Stimulated activated CD4-positive, alpha-beta T cell treated with anti-CD3 and anti-CD28 coated beads, Interleukin-12 subunit alpha, Interleukin-12 subunit beta, amount 100 ng/mL, for 48 hours (primary cell): Measurements from ENCODE around the gene HNRNPA3.
"Not testable (repeated sequence)": the region's sequence is repeated elsewhere in the genome, so short reads cannot be mapped to it uniquely, and the experiment has no call there.

Experiments
- DNase-seq, 3 donors: peaks; one replicate each; pipeline ENCODE4 v3.0.0-alpha.2; 2020; ENCODE audit warnings: low read depth in 2 of 3, low spot score in 1 of 3

The HNRNPA3 gene

DNA sequence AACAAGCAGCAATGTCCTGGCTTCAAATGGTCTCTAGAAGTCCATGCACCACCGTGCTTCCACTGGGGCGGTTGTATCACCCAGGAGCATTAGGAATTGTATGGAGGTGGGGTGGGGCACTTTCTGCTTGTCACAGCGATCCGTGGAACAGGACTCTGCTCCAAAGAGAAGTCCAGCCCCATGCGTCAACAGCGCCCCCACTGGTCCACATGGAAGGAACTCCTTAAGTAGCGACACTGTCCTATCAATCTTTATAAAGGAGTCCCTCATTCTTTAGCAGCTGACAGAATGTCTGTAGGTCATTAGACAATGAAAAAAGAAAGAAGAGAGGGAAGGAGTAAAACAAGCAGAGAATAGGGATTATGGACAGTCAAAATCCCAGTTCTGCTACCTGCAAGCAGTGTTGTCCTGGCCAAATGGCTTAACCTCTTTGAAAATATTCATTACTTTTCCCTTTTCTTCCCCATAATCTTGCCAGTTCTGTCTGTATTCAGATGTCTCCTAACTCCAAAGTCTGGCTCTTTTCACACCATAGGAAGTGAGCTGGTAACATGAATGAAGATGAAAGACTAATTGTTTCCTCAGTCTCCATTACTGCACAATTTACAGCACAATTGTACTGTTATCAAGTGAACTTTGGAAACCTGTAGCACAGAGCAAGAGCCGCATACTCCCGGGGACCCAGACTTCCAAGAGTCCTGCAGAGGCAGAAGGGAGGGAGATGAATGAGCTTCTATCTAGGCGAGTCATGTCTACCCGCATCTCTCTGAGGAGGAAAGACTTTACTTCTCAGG, 42.0 kb downstream of the HNRNPA3 start:
- no peak for DNase-seq

- no peak for DNase-seq
Measured at GRCh38 chr2:177255227-177255601, 42.6 kb downstream of the HNRNPA3 start.

DNA sequence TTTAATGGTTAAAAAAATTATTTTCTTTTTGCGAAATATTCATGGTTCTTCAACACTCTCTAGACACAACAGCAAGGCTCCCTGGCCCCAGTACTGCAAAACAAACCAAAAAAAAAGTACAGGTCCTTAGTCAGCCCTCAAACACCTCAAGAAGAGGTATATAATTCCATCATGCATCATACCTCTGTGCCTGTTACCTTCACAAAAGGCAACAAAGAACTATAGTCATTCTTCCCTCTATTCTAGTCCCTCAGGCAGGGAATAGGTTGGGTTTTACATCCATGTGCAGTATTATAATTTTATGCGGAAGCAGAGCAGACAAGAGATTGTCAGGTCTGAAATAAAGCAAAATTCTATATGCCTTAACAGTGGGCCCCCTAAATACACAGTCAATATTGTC, 43.4 kb downstream of the HNRNPA3 start:
- DNase-seq, result no peak

DNA sequence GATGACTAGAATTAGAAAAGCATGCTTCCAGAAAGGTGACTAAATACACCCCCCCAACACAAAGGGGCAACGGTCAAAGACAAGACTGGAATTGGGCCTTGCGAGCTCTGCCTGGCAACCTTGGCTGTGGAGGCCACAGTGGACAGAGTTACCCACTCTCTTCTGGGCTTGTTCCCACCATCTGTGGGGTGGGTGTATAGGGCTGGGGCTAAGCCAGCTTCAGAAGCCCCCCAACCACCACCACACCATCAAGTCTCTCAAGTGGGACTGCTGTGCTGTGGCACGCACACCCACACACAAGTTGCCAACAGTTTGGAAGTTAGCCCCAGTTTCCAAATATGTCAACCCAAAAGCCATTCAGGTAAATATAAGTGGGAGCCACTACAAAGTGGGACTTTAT, 44.1 kb downstream of the HNRNPA3 start:
- no peak for DNase-seq

- no peak for DNase-seq
Measured at GRCh38 chr2:177257471-177257870, 44.9 kb downstream of the HNRNPA3 start.

GRCh38 chr2:177258059-177258458, 45.5 kb downstream of the HNRNPA3 start:
- DNase-seq, result no peak

DNA sequence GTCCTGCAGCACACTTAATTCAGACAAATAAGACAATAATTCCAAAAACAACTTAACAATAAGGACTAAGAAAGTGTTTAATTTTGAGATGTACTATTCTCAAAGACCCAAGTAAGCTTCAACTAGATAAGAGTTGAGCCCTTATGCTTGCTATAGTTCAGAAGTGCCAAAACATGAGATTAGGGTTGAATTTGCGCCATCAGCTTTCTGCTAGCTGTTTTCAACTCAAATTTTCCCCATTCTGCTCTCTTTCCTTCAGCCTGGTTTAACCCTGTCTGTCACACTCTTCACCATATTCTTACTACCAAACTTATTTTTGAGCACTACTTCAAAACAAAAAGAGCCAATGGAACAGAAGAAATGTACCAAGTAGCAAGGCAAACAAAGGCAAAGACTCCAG, 47.8 kb downstream of the HNRNPA3 start:
- DNase-seq, result no peak

DNA sequence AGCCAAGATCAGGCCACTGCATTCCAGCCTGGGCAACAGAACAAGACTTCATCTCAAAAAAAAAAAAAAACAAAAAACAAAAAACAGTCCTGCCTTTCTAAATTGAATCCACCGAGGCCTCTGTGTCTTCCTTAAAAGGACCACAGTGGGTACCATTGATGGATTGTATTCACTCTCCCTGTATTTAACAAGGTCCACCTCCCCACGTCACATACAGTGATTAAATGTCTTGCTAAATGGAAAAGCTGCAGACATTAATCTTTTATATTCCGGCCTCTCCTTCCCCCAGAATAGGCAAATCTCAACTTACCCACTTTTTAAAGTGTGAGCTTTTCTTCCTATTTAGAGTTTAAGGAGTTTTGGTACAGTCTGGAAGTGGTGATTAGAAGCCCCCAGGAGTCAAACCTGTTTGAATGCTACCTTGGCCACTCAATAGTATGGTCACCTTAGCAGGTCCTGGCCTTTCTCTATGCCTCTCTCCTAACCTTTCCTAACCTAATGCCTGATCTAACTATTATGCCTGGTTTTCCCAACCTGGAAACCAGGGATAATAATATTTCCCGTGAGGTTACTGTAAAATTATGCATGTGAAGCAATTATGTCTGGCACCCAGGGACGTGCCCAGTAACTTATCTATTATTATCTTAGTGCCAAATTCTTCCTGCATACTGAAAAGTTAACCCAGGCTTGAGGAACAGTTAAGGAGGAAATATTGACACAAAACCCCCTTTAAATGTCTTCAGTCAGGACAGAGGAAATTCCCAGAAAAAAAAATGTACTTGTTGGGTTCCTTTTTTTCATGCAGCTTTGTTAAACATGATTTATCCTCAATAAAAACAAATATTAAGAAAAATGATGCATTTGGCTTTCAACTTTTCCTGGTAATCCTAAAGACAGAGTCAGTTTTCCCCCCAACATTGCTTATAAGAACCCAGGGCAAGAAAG, 48.8 kb downstream of the HNRNPA3 start:
- DNase-seq, result no peak

DNA sequence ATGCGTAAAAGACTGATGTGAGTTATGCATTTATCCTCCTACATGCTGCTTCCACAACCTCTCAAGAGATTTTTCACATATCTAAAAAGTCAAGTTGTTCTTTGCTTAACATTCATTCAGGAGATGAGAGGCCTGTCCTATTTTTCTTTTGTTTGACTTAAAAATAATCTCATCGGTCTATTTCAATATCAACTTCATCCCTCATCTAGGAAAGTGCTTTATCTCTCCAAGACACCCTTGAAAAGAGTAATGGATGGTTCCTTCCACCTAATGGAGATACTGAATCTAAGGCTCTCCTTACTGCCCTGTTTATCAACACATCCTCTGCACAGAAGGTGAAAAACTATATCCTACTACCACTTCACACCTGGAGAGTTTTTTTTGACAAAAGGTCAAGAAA, 49.5 kb downstream of the HNRNPA3 start:
- DNase-seq, result no peak

GRCh38 chr2:177262958-177263450, 50.4 kb downstream of the HNRNPA3 start:
- no peak for DNase-seq

GRCh38 chr2:177263451-177264208, 51.0 kb downstream of the HNRNPA3 start:
- DNase-seq, result peak; percentile 87 to 92 (median 88)

- peak; percentile 14 to 32 (median 20) for DNase-seq
Measured at GRCh38 chr2:177264209-177264692, 51.7 kb downstream of the HNRNPA3 start.

- DNase-seq, result peak; percentile 88 to 91 (median 90)
Measured at GRCh38 chr2:177264693-177265587, 52.3 kb downstream of the HNRNPA3 start, which contains the start of gene NFE2L2. Gene NFE2L2, minus strand, starts transcription at chr2:177264727. Its CDS starts 151 bp downstream, at chr2:177264576.

GRCh38 chr2:177265824-177266817, 53.5 kb downstream of the HNRNPA3 start:
- DNase-seq, result no peak

GRCh38 chr2:177266955-177267354, 54.4 kb downstream of the HNRNPA3 start:
- not testable (repeated sequence) for DNase-seq

DNA sequence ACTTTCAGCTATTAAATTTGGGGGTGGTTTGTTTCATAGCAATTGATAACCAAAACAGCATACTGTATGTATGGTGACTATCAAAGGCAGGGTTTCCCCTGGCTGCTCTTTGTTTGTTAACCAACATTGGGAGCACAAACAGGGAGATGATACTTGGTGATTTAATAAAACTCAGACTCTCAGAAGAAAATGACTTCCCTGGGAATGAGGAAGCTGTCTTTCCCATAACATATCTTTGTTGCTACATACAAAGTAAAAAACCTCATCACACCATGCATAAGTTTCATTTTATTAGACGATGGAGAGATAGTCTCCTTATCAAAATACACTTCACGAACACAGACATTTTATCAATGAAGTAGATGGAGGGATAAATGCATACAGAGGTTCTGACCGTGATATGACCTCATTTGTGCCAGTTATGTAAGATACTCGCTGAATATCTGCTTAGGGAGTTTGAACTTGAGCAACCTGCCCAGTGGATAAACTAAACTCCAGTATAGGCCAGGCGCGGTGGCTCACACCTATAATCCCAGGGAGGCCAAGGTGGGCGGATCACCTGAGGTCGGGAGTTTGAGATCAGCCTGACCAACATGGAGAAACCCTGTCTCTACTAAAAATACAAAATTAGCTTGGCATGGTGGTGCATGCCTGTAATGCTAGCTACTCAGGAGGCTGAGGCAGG, 55.7 kb downstream of the HNRNPA3 start:
- DNase-seq, result no peak

- DNase-seq, result no peak
Measured at GRCh38 chr2:177268901-177269300, 56.3 kb downstream of the HNRNPA3 start.

- DNase-seq, result no peak
Measured at GRCh38 chr2:177270531-177270930, 57.9 kb downstream of the HNRNPA3 start.
